Islet of Langerhans (tissue), 1 donor: ENCODE measurements around the gene HERC2.
"Not testable (repeated sequence)": the region's sequence is repeated elsewhere in the genome, so short reads cannot be mapped to it uniquely, and the experiment has no call there.

Source experiments
- FAIRE-seq: peaks from one replicate; lab custom pipeline; 2011; peaks lifted over from hg19 to GRCh38; lab: Jason Lieb, UNC

Gene HERC2

DNA sequence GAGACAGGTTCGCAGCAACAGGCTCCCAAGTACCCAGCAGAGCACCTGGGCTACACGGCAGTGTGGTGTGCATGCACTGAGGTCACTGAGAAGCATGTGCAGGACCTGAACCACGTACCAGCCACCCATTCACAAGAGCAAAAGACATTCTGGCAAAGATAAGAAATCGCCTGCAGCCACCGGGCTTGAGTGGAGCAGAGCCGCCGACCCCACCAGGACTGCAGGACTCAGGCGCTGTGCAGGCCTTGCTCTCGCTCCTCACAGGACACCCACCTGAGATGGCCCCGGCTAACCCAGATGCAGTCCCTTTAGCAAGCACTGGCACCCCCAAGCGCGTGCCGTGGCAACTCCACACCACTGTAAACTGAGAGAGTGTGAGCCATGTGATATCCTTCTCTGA is 190.6 kb downstream of the HERC2 start:
- FAIRE-seq = no peak

DNA sequence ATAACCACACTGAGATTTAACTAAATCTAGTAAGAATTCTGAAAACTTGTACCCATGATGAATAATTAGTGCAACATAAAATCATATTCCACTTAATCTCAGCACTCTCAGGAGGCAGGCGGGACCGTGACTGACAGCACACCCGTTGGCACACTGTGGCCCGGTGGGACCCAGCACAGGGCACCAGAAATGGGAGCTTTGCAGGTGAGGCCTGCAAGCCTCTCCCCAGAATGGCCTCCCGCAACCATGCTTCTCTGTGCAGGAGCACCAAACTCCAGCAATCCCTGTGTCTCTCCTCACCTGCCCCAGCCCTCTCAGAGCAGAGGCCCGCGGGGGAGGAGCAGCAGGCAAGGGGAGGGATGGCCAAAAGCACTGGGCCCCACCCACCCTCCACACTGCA is 191.3 kb downstream of the HERC2 start:
- FAIRE-seq = no peak

DNA sequence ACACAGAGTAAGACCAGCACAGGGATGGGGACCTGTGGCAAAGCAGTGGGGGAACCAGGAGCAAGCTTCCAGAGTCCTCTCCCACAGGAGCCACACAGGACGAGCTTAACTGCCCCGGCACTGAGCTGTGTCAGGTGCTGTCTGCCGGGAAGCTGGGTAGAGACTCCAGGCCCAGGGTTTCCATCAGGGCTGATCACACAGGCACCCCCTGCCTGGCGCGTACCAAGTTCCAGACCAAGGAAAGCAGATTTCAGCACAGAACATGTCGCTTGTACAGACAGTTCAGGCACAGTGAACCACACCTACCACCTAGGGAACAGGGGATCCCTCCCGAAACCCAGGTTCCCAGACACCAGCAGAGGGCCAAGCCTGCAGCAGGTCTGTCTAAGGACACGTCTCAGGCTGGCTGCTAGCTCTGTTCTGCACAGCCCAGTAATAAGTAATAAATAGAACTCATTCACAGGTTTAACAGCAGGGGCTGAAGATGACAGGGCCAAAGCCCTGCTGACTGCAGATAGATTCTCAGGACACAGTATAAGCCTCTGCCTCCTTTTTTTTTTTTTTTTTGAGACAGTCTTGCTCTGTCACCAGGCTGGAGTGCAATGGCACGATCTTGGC is 192.6 kb downstream of the HERC2 start:
- FAIRE-seq = no peak

DNA sequence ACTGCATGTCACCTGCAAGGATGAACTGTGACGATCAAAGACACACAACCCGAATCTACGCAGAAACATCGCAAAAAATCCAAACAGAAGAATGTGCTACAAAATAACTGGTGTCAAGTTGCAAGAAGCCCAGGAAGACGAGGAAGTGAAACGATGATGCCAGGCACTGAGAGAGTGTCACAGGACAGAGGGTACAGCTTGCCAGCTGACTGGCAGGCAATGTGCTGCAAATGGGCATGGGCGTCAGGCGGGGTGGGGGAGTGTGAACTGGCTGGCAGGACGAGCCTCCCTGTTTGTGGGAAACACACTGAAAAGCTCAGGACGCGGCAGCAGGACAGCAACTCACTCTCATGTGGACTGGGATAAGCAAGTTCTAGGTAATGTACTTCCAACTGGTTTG is 193.9 kb downstream of the HERC2 start:
- no peak for FAIRE-seq

DNA sequence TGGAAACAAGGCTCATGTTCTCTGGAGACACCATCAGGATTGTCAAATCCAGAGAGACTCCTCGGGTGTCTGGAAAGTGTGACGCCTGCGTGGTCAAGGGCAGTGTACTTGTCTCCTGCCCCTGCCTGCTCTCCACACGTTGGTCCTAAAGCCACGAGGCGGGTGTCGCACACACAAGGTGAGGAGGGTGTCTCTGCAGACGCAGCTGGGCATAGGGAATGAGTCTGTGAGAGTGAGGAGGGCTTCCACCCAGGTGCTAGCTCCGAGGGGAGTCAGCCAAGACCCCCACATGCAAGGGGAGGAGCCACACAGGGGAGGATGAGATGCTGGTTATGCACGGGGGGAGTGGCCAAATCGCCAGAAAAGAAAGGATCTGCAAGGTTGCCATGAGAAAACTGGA is 194.9 kb downstream of the HERC2 start:
- FAIRE-seq = no peak

DNA sequence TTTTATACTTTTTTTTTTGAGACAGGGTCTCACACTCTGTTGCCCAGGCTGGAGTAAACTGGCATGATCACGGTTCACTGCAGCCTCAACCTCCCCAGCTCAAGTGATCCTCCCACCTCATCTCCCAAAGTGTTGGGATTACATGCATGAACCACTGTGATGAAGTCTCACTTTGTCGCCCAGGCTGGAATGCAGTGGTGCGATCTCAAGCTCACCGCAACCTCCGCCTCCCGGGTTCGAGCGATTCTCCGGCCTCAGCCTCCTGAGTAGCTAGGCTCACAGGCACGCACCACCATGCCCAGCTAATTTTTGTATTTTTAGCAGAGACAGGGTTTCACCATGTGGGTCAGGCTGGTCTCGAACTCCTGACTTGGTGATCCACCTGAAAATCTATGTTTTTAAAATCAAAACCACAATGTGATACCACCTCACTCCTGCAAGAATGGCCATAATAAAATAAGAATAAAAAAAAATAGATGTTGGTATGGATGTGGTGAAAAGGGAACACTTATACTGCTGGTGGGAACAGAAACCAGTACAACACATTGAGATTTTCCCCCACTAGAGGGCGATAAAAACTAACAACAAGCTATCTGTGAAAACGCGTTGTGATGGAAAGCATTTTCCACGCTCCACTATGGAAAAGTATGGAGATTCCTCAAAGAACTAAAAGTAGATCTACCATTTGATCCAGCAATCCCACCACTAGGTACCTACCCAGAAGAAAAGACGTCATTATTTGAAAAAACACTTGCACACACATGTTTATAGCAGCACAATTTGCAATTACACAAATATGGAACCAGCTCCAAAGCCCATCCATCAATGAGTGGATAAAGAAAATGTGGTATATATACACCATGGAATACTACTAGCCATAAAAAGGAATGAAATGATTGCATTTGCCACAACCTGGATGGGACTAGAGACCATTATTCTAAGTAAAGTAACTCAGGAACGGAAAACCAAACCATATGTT is 196.0 kb downstream of the HERC2 start:
- FAIRE-seq = peak; percentile 76

DNA sequence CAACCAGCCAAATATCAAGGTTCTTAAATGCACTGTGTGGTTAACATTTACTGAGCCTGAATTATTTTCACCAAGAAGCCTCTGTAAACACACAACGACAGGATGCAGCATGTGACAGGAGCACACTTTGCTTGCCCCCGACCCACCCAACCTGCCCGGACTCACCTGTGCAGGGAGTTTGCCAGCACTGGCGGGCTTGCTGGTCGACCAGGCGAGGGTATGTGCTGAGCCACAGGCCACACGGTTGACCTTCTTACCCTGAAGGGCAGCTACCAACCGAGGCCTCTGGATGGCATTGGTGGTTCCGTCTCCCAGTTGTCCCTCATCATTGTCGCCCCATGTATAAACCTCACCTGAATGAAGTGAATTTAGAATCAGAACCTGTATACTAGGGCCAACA is 197.1 kb downstream of the HERC2 start:
- FAIRE-seq = no peak

DNA sequence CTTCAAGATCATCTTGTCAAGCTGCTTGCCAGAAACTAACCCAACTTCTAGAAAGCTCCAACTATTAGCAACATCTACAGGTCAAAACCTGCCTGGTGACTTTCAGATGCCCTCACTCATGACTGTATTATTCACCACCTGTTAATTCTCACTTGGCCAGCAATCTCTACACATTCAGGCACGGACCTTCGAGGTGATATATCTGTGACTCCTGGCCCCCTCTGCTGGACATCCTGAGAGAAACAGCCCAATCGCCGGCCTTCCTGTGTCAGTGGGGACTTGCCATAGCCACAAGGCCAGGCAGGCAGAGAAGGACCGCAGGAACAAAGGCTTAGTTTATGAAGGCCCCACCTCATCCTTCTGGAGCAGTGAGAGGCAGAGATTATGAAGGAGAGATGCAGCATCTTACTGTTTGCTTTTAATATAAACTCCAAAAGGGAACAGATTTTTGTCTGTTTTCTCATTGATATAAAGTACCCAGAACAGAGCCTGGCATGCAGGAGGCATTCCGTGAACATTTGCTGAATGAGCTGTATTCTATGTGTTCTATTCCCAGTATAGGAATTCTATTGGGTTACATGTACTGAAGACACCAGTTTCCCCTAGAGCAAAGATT is 198.5 kb downstream of the HERC2 start:
- peak; percentile 70 for FAIRE-seq

DNA sequence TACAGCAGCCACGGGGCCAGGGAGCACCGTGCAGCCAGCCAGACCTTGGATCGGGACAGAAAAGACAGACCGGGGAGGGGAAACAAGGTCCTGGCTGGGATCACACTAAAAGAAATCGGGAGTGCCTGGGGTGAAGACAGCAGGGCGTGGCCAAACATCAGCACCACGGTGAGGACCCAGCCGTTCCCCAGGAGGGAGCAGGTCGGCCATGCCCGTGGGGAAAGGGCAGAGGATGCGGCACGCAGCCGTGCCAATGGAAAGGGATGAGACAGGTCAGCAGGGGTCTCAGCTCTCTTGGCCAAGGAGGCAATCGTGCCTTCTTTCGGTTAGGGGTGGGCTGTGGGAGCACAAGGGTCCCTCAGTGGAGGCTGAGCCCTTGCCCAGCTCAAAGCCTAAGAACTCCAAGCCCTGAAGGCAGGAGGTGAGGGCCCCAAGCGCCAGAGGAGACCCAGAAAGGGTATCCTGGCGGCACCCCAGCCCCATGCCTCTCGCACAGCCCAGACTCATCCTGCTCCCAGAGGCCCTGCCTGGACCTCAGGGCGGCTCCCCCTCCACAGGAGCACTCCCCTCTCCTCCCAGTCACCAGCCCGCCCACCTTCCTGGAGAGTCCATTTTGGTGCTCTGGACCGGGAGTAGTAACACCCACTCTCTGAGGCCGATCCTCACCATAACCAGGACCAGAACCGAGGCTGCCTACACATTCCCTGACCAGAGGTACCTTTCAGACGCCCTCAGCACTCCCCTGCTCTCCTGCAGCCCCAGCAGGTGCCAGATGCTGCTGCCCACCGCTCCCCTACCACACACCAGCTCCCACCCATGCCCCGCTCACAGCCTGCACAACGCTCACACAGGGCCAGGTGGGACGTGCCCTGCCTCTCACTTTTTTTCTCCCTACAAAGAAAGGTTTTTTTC is 199.7 kb downstream of the HERC2 start:
- no peak for FAIRE-seq

DNA sequence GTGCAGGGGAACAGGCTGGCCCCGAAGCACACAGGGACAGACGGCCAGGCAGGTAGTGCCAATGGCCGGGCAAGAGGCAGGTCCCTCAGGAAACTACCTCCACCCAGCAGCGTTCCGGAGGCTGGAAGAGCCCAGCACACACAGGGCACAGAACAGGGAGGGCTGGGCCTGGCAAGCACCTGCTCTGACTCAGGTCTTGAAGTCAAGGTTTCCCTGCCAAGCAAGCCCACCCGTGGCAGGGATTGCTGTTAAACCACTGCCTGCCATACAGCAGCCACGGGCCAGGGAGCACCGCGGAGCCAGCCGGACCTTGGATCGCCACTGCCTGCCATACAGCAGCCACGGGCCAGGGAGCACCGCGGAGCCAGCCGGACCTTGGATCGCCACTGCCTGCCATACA is 200.4 kb downstream of the HERC2 start:
- FAIRE-seq = not testable (repeated sequence)

DNA sequence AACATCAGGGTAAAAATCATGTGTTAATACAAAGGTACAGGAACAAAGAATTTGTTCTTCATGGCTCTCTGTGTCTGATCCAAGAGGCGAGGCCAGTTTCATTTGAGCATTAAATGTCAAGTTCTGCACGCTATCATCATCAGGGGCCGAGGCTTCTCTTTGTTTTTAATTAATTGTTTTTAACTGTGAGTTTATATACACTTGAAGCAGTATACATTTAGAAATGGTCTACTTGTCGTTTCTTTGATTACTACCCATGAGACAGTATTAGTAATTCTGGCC is 201.7 kb downstream of the HERC2 start:
- FAIRE-seq = no peak

DNA sequence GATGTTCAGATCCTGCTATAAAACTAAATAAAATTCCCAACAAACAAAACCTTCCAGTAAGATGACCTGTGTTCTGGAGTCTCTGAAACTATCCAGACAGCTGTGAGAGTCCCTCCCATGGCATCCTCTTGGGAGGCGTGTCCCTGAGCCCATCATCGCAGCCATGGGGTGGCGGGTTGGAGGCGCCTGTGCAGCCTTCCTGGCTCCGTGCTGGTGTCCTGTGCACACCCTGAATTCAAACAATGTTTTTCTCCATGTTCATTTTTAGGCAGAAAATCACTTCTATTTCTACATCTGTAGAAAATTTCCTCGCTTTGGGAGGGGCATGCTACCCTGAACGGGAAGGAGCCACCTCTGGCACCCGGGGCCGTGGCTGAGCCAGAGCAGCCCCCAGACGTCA is 203.4 kb downstream of the HERC2 start:
- no peak for FAIRE-seq

DNA sequence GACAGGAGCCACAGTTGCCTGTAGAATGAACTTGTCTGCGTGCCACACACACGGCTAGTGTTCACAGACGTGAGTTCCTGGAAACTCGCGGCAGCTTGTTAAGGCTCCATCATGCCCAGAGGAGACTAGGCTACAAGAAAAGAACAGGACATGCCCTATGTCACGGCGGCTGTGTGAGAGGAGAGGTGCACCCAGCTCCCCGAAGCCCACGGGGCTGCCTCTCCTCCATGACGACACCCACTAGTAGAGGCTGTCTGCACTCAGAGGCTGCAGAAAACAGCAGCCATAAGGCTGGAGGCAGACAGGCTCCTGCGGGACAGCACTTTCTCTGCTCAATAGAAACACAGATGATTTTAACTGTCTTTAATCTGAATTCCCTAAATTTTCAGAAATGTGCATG is 203.9 kb downstream of the HERC2 start:
- FAIRE-seq = no peak

DNA sequence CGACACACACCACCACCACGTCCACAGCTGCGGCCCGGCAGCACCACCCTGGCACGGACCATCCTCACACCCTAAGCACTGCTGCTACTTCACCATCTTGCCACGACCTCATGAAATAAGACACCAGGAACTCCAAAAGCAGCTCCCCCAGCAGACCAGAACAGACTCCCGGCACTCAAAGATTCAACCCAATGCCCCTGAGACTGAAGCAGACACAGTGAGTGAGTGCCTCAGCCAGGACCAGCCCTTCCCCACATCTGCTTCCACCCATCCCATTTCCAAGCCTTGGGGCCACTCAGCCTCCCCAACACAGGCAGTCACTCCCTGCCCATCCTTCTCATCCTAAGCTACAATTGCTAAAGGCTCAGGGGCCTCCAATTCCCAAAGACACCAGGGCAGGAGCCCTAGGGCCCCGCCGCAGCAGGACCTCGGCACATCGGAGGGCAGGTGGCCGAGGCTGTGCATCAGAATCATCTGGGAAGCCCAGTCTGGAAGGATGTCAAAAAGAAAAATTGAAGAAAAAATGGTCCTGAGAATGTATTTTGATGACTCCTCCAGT is 204.5 kb downstream of the HERC2 start:
- no peak for FAIRE-seq

DNA sequence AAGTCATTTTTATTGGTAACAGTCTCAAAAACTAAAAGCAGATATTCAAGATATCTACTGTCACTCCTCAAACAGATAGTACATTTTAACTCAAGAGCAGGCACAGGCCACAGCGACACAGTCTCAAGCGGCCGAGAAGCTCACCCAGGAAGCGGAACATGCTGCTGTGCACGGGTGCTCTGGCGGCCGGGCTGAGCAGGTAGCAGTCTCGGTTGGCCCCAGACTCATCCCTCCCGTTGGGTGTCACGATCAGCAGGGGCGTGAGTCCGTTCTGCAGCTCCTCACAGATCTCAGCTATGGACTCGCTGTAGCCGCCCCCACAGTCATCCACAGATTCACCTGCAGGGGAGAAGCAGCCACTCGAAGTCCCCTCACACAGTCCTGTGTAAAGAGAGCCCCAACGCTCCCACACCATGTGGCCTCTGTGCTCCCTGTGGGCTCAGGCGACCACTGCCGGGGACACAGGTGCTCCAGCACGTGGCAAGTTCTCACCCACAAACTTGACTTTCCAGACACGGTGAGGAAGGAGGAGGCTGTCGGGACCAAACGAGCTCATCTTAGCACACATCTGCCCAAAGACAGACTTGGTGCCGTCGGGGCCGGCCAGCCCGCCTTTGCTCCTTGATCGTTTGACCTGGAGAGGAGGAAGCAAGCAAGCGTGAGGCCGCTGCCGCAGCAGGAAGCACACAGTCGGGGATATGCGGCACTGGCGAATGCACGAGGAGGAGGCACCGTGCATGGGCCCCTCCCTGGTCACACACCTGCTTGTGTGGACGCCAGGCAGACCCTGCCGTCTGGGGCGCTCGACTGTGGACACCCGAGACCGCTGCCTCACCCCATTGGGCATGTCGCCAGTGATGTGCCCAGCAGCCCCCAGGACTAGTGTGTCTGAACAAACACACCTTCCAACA is 205.2 kb downstream of the HERC2 start:
- FAIRE-seq = no peak

DNA sequence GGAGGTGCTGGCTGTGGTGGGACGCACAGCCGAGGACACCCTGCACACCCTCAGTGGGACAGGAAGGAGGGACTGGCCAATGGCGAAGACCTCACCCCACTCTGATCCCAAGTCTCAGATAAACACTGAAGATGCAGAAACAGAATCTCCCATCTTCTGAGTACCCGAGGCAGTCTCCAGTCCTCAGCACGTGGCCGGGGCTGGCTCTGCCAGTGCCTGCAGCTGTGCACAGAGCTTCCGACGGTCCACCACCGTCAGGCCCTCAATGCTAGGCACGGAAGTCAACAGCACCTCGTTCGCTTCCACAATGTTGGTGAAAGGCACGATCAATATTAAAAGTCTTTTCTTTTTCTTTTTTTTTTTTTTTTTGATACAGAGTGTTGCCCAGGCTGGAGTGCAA is 206.1 kb downstream of the HERC2 start:
- FAIRE-seq = no peak

DNA sequence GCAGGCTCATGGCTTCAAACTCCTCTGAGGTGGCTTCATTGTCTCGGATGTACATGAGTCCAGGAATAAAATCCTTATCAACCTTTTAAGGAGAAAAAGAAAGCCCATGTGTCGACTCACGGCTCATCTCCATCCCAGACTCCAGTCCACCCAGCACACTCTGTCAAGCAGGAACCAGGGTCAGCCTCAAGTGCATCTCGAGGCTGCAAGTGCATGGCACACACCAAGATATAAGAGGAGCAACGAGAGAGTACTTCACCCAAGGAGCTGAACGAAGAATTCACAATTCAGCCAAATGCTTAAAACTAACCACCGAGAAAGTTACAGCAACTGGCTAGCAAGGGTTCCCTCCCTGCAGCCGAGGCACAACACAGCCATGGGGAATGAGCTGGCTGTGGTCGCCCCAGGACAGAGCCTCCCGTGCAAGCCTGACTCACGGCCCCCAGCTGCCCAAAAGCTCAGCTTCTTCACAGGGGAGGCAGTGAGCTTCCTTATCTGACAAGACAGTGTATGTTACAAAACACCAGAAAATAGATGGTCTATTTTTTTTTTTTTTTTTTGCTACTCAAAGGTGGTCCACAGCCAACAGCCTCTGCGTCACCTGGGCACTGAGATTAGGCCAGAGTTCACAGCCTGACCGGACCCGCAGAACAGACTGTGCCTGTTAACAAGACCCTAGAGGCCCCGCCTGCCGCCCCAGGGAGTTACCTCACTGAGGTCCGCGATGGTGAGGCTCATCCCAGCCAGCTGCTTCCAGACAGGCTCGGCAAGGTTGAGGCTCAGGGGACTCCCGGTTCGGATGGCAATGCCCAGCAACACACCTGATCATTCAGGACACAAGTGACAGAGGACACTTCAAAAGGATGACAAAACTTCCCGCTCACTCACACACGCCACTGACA is 207.0 kb downstream of the HERC2 start:
- FAIRE-seq = no peak

DNA sequence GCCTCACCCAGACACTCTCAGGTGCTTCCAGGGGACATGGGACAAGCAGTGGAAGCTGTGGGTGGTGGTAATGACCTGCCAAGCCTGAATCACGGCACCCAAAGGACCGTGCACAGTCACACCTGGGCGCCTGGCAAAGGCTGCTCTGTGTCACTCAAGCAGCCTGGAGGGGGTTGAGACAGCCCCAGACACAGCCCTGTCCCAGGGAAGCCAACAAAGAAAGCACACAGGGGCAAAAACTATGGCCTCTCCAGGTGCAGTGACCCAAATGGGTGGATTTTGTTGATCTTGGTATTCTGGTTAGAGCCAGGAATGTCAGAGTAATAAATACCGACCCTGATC is 207.9 kb downstream of the HERC2 start:
- FAIRE-seq = no peak

DNA sequence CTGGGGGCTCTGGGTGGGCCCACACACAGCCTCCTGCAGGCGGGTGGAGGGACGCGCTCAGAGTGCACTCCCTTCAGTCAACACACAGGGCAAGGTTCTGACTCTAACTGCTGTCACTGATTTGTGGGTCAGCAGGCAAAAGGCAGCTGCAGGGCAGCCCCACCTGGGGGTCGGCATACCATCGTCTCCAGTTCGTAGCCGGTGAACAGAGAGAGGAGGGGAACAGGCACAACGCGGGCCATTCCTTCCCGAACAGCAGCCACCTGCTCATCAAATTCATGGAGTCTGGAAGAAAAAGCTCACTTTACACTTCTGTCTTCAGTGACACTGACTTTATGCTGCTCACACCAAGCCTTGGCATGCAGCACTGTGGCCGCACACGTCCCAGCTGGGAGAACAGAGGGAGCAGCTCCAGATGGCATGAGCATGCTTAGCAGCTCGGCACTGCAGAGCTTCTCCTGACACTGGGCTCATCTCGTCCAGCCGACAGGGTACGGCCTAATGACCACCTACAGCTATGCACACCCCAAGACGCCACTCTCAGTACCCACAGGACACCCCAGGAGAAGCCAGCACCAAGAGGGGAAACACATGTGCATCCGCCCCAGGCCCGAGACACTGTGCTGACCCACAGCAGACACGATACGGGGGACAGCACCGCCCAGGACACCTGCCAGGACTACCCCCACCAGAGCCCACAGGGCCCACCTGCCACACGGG is 208.4 kb downstream of the HERC2 start:
- FAIRE-seq = no peak

DNA sequence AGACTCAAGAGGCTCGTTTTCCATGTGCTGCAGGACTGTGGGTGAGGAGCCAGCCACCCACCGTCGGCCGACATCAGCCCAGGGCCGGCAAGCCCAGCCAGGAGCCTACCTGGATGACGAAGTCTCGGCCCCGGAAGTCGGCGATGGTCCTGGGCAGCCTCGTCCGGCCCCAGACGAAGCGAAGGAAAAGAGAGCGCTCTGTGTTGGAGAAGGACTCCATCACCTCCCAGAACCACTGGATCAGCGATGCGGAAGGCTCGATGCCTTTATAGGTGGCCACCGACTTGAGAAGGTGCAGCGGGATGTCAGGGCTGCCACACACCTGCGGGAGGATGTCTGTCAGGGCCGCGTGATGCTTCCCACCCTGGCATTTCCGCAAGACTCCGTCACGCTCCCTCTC is 209.0 kb downstream of the HERC2 start:
- no peak for FAIRE-seq
